ENCODE data around the gene USH2A.

The USH2A gene

DNA sequence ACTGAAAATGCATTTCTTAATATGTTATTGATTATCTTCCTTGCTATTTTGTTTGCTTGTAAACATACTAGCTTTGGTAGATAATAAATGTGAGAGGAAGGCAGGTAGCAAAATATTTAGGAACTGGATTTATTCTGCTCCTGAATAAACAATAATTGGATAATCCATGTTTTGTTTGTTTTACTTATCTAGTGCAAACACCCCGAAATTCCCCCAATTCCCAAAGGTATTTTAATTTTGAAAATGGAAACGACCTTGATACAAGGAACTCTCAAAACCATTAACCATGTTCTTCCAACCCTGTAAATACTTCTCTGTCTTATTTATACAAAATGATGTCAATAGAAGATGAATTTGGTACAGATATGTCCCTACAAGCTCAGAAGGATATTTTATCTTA is 3.0 kb downstream of the USH2A start:
- TF ChIP-seq, protein P1, sequence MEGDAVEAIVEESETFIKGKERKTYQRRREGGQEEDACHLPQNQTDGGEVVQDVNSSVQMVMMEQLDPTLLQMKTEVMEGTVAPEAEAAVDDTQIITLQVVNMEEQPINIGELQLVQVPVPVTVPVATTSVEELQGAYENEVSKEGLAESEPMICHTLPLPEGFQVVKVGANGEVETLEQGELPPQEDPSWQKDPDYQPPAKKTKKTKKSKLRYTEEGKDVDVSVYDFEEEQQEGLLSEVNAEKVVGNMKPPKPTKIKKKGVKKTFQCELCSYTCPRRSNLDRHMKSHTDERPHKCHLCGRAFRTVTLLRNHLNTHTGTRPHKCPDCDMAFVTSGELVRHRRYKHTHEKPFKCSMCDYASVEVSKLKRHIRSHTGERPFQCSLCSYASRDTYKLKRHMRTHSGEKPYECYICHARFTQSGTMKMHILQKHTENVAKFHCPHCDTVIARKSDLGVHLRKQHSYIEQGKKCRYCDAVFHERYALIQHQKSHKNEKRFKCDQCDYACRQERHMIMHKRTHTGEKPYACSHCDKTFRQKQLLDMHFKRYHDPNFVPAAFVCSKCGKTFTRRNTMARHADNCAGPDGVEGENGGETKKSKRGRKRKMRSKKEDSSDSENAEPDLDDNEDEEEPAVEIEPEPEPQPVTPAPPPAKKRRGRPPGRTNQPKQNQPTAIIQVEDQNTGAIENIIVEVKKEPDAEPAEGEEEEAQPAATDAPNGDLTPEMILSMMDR (IDR thresholded peaks at IDR 0.05; ENCODE audit: control insufficient read depth, insufficient read depth, low read depth, low read length, missing control alignments) = no peak
- no peak overlapping the region for H3K4me3 ChIP-seq (ENCODE audit: control insufficient read depth, low read depth, low read length)
- no peak for DNase-seq (ENCODE audit: low read depth)

- no peak for DNase-seq (ENCODE audit: low read depth)
- H3K4me3 ChIP-seq (ENCODE audit: control insufficient read depth, low read depth, low read length) = no peak overlapping the region
- TF ChIP-seq, protein P1 (IDR thresholded peaks at IDR 0.05; ENCODE audit: control insufficient read depth, insufficient read depth, low read depth, low read length, missing control alignments) = no peak
Measured at GRCh38 chr1:216416488-216416887, 6.8 kb downstream of the USH2A start.

- no peak overlapping the region for H3K4me3 ChIP-seq (ENCODE audit: control insufficient read depth, low read depth, low read length)
- no peak for DNase-seq (ENCODE audit: low read depth)
- TF ChIP-seq, protein P1 (IDR thresholded peaks at IDR 0.05; ENCODE audit: control insufficient read depth, insufficient read depth, low read depth, low read length, missing control alignments) = no peak
Measured at GRCh38 chr1:216410026-216410425, 13.2 kb downstream of the USH2A start.

DNA sequence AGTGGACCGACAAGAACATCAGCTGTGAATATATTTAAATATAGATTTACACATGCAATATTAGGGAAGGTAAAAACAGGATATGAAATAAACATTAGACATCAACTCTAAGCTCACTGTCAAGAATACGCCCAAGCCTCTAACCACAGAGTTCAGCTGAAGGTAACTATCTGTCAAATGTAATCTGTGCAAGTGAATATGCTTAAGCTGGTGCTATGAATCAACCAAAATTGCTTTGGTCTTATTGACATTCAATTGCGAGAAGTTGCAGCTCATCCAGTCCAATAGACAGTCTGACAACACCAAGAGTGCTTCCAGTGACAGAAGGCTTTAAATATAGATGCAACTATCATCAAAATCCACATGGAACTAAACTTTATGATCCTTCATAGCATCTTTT is 32.3 kb downstream of the USH2A start:
- no peak for DNase-seq (ENCODE audit: low read depth)
- no peak overlapping the region for H3K4me3 ChIP-seq (ENCODE audit: control insufficient read depth, low read depth, low read length)
- TF ChIP-seq, protein P1 (IDR thresholded peaks at IDR 0.05; ENCODE audit: control insufficient read depth, insufficient read depth, low read depth, low read length, missing control alignments) = no peak

- TF ChIP-seq, protein P1 (IDR thresholded peaks at IDR 0.05; ENCODE audit: control insufficient read depth, insufficient read depth, low read depth, low read length, missing control alignments) = no peak
- DNase-seq (ENCODE audit: low read depth) = no peak
- H3K4me3 ChIP-seq (ENCODE audit: control insufficient read depth, low read depth, low read length) = no peak overlapping the region
Measured at GRCh38 chr1:216389774-216390173, 33.5 kb downstream of the USH2A start.

DNA sequence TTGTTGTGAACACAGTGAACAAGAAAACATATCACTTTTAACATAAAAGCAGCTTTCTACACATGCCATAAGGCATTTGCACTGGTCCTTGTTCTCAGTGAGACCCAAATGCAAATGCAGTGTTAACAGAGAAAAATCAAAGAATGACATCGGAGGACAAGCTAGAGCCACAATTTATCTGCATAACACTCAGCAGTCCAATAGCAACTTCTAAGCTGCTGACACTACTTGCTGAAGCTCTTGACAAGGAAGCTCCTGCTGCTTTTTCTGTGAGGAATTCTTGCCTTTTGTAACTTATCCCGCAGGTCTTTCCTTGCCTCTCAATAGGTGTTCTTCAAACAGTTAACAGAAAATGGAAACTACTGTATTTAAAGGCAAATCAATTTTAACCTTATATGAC is 34.7 kb downstream of the USH2A start:
- no peak overlapping the region for H3K4me3 ChIP-seq (ENCODE audit: control insufficient read depth, low read depth, low read length)
- TF ChIP-seq, protein P1 (IDR thresholded peaks at IDR 0.05; ENCODE audit: control insufficient read depth, insufficient read depth, low read depth, low read length, missing control alignments) = no peak
- DNase-seq (ENCODE audit: low read depth) = no peak

GRCh38 chr1:216387782-216388181 is 35.5 kb downstream of the USH2A start:
- TF ChIP-seq, protein P1 (IDR thresholded peaks at IDR 0.05; ENCODE audit: control insufficient read depth, insufficient read depth, low read depth, low read length, missing control alignments) = no peak
- no peak for DNase-seq (ENCODE audit: low read depth)
- no peak overlapping the region for H3K4me3 ChIP-seq (ENCODE audit: control insufficient read depth, low read depth, low read length)

All from AG09309 (cell line).